HG02798 (cell line): ENCODE measurements around the gene RECQL5.
A peak's percentile ranks its signal among the peaks of the same experiment; 100 is the strongest.
"Not testable (repeated sequence)": the region's sequence is repeated elsewhere in the genome, so short reads cannot be mapped to it uniquely, and the experiment has no call there.

ENCODE experiments used
- ATAC-seq: cut with Tn5 transposase; IDR thresholded peaks from one replicate; pipeline ENCODE4 v1.9.1; 2021; ENCODE audit warnings: mild to moderate bottlenecking; ENCODE audit not compliant: unreplicated experiment, poor library complexity

RECQL5 gene

DNA sequence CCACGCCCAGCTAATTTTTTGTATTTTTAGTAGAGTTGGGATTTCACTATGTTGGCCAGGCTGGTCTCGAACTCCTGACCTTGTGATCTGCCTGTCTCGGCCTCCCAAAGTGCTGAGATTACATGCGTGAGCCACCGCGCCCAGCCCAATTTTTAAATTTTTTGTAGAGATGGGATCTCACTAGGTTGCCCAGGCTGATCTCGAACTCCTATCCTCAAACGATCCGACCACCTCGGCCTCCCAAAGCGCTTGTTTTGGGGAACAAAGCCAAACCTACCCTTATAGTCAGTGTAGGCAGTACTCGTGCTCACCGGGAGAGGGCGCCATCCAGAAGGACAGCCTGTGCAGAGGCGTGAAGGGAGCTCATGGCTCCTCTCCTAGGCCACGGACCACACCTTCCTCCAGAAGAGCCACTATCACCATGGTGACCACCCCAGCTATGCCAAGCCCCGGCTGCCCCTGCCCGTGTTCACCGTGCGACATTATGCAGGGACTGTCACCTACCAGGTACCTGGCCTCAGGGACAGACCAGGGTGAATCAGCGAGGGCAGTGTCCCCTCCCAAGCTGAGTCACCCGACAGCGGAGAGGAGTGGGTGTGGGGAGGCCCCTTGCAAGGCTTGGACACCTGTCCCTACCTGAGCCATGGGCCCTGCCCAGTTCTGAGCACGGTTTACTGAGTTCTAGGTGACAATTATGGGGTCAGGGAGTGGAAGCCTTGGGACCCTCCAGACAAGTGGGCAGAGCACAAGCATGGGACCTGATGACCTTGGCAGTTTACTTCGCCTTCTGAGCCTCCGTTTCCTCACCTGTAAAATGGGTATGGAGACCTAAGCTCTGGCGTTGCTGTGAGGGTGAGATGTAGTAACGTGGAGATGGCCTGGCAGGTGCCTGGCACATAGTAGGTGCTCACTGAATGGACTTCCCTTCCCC lies 65.6 kb downstream of the RECQL5 start:
- no peak for ATAC-seq

DNA sequence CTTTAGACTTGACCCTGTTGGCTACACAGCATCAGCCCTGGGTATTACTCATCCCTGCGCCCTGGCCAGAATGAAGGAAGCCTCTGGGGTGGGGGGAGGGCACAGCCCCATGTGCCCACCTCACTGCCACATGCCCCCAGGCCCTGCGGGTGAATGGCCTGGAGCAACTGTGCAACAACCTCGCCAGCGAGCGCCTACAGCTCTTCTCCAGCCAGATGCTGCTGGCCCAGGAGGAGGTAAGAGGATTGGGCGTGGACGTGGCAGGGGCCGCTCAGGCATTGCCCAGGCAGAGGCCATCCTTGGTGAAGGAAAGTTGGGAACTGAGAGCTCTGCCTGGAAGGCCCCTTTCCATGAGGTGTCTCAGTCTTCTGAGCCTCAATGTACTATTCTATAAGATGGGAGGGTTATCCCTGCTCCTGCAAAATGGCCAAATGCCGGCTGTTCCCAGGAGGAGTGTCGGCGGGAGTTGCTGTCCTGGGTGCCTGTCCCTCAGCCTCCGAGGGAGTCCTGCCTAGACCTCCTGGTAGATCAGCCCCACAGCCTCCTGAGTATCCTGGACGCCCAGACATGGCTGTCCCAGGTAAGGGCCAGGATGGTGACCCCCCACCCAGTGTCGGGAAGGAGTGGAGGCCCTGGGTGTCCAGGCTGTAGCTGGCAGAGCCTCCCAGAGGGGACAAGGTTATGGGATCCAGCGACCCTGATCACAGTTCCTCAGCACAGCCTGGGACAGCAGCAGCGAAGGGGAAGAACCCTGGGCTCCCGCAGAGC lies 70.5 kb downstream of the RECQL5 start:
- ATAC-seq, result no peak

DNA sequence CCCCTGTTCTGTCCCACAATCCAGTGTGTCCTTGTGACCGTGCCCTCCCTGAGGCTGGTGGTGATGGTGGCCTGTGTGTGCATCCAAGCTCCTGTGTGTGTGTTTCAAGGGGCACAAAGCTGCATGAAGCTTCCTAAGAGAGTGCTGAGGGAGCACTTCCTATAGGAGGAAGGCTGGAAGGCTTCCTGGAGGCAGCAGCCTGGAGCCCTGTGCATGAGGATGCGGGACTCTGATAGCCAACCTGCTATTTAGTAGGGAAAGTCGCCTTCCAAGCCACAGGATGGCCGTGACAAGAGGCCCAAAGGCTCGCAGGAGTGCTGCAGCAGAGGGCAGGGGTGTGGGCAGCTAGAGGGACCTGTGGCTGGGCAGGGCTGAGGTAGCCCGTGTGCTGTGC lies 71.0 kb downstream of the RECQL5 start:
- ATAC-seq, result no peak

DNA sequence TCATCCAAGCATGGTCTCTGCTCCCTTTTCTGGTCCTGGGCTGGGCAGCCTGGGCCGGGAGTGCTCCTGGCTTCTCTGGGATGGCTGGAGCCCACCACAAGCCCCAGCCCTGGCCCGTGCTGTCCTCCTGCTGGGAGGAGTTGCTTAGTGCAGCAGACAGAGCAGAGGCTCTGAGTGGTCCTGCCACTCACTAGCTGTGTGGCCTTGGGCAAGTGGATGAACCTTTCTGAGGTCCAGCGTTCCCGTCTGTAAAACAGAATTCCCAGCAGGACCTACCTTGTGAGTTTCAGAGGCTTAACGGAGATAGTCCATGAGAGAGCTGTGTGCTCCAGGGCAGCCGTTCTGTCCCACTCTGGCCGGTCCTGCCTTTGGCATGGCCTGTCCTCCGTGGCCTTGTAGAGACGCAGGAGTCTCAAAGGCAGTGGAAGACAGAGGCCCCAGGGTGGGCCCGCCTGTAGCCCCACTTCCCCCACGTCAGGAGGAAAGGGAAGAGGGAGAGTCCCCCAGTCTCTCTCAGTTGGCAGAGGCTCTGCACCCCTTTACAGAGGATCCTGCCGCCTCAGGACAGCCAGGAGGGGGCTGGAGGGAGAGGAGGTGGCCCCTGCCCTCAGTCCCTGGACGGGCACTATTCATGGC lies 71.6 kb downstream of the RECQL5 start:
- no peak for ATAC-seq

DNA sequence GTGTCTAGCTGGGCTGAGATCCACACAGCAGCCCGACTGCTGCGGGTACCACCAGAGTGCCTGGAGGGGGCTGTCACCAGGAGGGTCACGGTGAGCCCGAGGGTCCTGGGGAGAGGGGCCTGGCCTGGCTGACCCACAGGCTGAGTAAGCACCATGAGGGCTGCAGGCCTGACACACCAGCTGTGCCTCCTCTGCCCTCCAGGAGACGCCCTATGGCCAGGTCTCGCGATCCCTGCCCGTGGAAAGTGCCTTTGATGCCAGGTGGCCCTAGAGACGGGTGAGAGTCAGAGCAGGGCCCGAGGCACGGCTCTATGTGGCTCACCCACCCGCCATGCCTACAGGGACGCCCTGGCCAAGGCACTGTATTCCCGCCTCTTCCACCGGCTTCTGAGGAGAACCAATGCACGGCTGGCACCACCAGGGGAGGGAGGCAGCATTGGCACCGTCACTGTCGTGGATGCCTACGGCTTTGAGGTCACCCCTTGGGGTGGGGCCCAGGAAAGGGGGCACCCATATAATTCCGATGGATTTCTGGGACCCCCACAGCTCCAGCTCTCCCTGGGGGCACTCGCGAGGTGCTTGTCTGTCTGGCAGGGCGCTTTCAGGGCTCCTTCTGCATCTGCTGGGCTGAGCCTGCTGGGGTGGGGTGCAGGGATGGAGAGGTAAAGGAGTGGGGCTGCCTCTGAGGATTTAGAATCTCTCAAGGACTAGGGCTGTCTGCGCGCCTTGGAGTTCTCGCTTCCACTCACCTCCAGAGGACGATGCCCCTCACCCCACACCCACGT lies 72.3 kb downstream of the RECQL5 start:
- no peak for ATAC-seq

DNA sequence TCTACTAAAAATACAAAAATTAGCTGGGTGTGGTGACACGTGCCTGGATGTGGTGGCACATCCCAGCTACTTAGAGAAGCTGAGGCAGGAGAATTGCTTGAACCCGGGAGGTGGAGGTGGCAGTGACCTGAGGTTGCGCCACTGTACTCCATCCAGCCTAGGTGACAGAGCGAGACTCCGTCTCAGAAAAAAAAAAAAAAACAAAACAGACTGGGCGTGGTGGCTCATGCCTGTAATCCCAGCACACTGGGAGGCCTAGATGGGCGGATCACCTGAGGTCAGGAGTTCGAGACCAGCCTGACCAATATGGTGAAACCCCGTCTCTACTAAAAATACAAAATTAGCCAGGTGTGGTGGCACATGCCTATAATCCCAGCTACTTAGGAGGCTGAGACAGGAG lies 73.5 kb downstream of the RECQL5 start:
- ATAC-seq, result not testable (repeated sequence)

DNA sequence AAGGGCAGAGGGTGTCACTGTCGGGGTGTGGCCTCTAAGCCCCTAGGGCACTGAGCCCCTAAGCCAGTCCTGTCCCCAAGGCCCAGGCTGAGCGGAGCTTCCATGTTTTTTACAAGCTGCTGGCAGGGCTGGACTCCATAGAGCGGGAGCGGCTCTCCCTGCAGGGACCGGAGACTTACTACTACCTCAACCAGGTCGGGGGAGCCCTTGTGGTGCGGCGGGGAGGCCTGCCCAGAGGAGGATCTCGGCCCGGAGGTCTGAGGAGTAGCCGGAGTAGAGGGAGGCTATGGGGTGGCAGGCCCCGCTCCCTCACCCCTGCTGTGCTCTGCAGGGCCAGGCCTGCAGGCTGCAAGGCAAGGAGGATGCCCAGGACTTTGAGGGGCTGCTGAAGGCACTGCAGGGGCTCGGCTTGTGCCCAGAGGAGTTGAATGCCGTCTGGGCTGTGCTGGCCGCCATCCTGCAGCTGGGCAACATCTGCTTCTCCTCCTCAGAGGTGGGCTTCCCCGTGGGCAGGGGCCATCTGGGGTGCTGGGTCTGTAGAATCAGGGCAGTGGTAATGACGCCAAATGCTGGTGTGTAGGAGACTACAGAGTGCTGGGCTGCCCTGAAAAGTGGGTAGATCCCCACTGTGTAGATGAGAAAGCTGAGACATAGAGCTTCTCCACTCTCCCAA lies 74.5 kb downstream of the RECQL5 start:
- no peak for ATAC-seq

DNA sequence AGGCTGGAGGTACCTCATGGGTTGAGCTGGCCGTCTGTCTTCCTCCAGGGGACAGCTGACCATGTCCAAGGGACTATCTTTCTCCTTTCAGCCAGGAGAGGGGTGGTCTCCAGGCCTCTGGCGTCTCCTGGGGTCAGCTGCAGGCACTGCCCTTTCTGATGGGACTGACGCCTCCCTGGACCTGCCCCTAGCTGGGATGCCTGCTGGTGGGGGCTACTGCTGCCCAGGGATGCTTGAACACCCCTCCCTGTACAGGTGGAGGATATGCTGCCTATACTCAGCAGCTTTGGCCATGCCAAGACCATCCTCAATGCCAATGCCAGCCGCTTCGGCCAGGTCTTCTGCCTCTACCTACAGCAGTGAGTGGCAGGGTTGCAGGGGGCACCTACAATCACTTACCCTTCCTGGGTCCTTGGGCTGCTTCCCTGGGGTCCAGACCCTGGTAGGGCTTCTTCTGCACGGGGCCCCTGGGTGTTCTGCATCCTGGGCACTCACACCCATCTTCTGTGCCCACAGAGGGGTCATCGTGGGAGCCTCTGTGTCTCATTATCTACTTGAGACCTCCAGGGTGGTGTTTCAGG lies 75.1 kb downstream of the RECQL5 start:
- ATAC-seq, result no peak

DNA sequence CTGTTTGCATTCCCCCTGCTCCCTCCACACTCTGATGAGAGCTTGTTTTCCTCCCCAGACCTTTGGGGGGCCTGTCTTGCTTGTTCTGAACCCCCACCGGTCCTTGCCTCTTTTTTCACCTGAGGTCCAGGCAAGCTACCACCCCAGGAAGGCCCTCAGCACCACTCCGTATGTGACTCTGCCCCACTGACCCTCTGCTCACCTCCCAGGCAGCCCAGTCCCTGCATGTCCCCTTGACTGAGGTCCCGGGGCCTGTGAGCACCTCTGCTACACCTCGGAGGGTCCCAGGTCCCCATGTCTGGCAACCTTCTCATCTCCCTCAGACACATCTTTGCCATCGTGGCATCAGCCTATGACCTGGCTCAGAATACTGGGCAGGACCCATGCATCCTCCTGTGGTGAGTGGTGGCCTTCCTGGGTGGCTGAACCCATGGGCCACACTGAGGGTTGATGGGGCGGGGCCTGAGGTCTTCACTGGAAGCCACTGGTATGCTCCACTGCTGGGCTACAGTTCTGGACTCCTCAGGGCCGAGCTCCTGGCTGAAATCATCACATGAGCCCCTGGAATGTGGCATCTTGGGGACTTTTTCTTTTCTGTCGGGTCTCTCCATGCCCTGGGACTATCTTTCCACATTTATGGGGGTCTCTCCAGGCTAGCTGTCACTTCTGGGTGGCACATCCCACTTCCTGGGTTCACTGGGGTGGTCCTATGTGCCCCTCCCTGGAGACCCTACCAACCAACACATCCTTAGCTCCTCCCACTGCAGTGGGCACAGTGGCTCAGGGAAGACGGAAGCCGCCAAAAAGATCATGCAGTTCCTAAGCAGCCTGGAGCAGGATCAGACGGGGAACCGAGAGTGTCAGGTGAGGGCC lies 75.9 kb downstream of the RECQL5 start:
- ATAC-seq, result no peak

DNA sequence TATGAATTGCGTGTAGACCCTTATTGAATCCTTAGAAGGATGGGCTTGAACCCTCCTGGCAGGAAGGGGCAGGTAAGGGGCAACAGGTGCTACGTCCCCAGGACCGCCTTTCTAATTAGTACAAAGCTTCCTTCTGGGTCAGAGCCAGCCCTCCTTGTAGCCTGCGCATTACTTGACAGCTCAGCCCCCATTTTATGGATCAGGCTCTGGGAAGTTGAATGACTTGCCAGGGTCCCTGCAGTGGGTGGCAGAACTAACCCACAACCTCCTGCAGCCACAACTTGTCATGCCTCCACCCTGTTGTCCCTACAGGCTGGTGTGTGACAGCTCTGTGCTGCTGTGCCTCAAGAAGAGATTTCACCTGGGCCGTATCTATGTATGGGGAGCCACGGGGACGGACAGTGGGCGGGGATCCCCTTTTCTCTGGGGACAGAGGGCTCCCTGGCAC lies 76.6 kb downstream of the RECQL5 start:
- no peak for ATAC-seq

DNA sequence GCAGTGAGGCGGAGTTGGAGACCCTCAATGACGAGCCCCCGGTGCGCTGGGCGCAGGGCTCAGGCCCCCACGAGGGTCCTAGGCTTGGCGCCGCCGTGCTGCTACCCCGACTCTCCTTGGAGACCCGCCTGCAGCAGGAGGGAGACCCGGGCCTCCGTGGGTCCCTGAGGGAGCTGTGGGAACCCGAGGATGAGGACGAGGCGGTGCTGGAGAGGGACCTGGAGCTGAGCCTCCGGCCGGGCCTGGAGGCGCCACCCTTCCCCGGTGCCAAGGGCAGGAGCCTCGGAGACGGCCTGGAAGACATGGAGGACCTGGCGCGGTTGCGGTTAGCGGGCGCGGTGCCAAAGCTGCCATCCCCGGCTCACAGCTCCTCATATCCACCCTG lies 77.0 kb downstream of the RECQL5 start:
- ATAC-seq, result no peak

DNA sequence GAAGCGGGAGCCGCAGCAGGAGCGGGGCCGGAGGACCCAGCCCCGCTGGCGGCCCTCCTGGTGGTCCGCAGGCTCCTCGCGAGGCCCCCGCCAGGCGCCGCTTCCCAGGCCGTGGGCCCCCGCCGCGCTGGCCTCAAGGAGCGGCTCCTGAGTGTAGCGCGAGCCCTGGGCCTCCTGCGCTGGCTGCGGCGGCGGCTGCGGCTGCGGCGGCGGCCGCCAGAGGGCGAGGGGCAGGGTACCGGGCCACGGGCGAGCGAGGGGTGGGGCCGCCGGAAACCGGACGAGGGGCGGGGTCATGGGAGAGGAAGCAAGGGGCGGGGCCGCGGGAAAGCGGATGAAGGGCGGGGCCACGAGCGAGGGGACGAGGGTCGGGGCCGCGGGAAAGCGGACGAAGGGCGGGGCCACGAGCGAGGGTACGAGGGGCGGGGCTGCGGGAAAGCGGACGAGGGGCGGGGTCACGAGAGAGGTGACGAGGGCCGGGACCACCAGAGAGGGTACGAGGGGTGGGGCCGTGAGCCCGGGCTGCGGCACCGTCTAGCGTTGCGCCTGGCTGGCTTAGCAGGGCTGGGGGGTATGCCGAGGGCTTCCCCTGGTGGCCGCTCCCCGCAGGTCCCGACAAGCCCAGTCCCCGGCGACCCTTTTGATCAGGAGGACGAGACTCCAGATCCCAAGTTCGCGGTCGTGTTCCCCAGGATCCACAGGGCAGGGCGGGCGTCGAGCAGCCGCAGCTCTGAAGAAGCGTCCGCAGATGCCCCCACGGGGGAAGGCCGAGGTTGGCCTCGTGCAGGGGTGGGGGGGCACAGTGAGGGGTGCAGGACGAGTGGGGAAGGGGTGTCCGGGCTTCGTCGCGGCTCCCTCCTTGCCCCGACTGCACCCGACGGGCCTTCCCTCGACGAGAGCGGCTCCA lies 77.7 kb downstream of the RECQL5 start:
- ATAC-seq, result peak; percentile 76

DNA sequence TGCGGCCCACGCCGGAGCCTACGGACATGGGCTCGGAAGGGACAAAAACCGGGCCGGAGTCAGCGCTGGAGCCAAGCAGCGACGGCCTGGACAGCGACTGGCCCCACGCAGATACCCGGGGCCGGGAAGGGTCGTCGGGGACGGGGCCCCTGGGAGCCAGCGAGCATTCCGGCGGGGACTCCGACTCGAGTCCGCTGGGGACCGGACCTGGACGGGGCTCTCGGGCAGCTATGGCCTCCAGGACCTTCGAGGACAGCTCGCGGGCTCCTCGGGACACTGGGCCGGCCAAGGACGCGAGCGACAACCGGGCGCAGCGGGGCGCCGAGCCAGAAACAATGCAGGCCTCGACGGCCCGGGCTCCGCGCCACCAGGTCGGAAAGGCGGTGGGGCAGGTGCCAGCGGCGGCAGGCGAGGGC lies 78.3 kb downstream of the RECQL5 start:
- peak; percentile 17 for ATAC-seq

DNA sequence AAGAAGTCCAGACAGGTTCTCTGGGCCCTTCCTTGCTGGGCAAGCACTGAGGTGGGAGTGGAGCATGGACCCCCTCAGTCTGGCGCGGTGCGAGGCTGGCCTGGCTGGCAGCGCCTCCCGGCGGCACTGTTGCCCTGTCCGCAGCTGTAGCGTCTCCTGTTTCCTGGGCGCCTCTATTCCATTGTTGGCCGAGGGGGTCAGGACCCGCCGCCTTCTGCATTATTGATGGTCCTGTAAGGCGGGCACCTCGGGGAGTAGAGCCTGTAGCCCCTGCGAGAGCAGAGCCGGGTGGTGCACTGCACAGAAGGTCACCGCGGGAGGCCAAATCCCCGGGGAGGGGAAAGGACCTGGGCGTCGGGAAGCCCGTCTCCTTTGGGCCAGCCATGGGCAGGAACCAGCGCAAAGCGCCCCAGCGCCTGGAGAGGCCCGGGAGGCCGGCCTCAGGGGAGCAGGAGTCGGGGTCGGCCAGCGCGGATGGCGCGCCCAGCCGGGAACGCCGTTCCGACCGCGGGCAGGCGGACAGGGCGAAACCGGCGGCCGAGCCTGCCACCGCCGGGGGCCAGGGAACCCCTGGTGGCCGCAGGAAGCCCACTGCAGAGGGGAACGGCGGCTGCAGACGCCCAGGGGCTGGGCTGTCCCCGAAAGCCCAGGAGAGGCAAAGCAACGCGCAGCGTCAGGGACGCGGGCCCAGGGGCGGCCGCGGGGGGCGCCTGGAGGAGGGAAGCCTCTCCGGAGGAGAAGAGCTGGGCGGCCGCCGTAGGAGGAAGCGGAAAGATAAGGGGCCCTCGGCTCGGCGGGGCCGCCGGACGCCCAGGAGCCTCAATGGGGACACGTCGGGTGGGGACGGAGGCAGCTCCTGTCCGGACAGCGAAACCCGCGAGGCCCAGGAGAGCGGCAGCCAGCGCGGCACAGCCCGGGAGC lies 79.0 kb downstream of the RECQL5 start, which contains the start of gene MYO15B:
MYO15B (plus strand) TSS at position 126 of the 921 bp plus-strand sequence; CDS start at position 384, 258 bp downstream.
- ATAC-seq, result no peak

DNA sequence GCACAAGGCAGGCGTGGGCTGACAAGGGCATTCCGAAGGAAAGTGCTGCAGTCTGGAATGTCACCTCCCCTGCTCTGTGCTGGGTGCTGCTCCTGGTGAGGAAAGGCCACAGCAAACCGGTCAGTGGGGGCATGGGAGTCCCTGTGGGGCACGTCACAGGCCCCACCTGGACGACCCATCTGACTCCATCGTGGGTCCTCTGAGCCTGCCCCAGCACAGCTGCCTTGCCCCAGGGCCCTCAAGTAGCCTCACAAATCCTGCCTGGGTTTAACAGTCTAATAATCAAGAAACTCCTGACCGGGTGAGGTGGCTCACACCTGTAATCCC lies 82.1 kb downstream of the RECQL5 start:
- no peak for ATAC-seq

DNA sequence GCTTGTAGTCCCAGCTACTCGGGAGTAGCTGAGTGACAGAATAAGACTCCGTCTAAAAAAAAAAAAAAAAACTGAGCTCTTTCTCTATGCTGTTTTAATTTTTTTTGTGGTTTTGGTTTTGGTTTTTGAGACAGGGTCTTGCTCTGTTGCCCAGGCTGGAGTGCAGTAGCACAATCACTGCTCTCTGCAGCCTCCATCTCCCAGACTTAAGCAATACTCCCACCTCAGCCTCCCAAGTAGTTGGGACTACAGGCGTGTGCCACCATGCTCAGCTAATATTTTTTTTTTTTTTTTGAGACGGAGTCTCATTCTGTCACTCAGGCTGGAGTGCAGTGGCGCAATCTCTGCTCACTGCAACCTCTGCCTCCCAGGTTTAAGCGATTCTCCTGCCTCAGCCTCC lies 83.8 kb downstream of the RECQL5 start:
- not testable (repeated sequence) for ATAC-seq
